T-helper 1 cell treated with Interleukin-12 subunit alpha and Interleukin-12 subunit beta and Interleukin-4 antibody, amounts not matched to agents 30 ng/mL and 1 ng/mL, for 36 hours (primary cell): ENCODE data around the gene ST3GAL3. TPM values are rescaled to one million over a fixed set of nuclear protein-coding genes. Genes with fewer than 3 reads are reported as not detected.

Experiments
- intact Hi-C: fragments of 100-400 bp; cut with micrococcal nuclease; formaldehyde crosslinking; loops from one replicate; pipeline ENCODE4 v1.15.1; 2024
- total RNA-seq: library from RNA; stranded (reverse); gene quantifications from 2 replicates; pipeline ENCODE4 v1.2.3, GENCODE V29; 2022

The ST3GAL3 gene, protein sequence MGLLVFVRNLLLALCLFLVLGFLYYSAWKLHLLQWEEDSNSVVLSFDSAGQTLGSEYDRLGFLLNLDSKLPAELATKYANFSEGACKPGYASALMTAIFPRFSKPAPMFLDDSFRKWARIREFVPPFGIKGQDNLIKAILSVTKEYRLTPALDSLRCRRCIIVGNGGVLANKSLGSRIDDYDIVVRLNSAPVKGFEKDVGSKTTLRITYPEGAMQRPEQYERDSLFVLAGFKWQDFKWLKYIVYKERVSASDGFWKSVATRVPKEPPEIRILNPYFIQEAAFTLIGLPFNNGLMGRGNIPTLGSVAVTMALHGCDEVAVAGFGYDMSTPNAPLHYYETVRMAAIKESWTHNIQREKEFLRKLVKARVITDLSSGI
- 18.5 and 22.4 TPM in 2 replicates for total RNA-seq

DNA sequence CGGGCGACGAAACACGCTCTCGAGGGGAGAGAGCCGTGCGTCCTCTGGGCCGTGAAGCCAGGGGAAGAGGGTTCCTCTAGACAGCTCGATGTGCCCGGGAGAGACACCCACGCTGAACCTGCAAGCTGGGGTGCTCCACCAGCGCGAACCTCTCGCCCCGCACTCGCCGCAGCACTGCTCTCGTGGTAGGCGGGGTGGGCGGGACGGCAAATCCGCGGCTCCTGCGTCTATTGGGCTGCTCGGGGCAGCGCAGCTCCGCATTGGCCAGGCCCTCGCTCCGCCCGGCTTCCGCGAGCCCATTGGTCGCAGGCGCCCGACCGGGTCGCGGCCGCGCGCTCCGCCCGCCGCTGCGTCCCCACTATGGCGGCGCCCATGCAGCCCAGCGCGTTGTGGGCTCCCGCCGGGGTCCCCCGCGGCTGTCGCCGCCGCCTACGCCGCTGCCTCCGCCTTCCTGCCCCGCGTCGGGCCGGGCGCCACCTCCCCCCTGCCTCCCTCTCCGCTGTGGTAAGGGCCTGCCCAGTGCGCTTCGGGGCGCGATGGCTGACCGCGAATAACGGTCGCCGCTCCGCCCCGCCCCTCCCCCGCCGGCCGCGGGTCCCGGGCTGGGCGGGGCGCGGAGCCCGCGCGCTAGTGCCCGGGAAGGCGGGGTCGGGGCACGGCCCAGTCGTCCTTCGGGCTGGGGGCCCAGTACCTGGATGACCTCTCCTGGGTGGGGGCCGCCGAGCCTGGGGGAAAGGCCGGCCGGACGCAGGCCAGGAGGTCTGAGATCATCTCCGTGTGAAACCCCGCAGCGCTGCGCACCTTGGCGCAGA is at the start of gene ST3GAL3:
TSS of gene ST3GAL3 (plus strand) at position 347 of the 812 bp plus-strand sequence. CDS start 28,727 bp downstream, outside the sequence.
- intact Hi-C loops, result loop anchor here (1.0 to 5.0 kb wide), 13 partner anchors 57 to 965 kb away; partner anchors contain the start of genes ARMH1, ATP6V0B, C1orf50 and CCDC24

DNA sequence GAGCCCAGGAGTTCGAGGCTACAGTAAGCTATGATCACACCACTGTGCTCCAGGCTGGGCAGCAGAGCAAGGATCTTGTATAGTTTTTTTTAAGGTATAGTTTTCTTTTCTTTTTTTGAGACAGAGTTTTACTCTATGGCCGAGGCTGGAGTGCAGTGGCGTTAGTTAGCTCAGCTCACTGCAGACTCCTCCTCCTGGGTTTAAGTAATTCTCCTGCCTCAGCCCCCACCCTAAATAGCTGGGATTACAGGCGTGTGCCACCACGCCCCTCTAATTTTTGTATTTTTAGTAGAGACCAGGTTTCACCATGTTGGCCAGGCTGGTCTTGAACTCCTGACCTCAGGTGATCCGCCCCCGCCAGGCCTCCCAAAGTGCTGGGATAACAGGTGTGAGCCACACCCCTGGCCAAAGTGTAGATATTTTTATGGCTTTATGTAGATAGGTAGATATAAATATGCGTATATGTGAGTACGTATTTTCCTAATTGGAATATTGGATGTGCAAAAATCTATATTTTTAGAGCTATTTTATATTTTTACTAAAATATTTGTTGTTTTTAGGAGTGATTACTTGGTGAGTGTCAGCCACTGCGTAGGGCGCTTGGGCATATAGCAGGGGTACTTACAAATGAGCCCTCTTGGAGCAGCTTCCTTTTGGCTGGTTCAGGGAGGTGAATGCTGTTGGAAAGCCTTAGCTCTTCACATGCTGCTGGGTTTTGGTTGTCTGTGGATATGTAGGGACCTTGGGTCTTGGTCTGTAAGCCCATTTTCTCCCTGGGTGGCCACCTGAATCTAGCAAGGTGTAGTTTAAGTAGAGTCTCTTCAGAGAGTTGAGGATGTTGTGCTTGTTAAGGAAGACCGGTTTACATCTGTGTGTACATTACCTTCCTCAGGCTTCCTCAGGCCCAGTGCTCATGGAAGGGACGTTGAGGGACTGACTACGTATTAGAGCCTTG is 47.8 kb upstream of the ST3GAL3 start:
- intact Hi-C loops, result loop anchor here (10.0 kb wide), 1 partner anchor 735 kb away; no protein-coding TSS in a partner anchor

DNA sequence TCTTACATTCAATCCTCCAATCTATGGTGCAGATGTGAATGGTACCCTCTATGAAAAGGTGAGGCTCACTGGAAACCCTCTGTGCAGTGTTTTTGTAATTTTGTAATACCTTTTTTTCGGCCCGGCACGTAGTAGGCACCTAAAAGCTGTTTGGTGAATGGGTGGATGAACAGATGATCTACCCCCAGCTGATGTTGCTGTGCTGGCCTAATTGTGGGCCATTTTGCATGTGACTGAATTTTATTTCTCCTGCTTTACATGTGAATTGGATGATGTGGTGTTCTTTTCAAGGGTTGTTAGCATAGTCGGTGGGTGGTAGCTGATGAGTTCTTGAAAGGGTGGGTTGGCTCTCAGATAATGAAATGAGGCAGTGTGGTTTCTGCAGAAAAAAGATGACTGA is 47.0 kb upstream of the ST3GAL3 start:
- intact Hi-C loops, result no loop called here

DNA sequence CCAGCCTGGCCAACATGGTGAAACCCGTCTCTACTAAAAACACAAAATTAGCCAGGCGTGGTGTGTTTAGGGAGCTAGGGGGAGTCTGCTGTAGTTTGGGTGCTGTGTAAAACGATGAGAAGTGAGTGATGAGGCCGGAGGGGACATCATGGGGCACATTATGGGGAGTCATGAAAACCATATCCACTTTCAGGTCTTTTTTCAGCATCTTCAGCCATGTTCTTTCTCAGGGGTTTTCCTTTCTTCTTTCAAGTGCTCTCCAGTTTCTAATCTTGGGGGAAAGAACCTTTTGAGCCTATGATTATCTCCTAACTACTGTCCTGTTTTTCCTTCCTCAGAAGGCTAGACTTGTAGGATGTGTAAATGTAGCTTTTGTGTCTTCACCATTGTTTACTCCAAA is 43.0 kb upstream of the ST3GAL3 start:
- intact Hi-C loops, result no loop called here

DNA sequence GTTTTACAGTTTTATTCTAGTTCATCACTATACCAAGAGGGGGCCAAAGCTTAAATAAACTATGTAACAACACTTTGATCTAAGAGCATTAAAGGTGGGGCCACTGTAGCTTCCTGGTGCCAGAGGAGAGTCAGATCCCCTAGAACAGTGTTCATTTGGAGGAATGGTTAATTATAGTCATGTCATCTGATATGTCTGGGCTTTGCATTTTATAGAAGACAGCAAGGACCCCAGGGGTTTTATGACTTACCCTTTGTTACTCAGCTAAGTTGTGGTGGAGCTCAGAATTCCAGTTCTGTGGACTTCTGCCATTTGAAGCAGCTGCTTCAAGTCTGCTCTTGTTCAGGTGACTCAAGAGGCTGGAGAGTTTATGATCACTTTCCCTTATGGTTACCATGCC is 40.7 kb upstream of the ST3GAL3 start:
- intact Hi-C loops, result no loop called here

DNA sequence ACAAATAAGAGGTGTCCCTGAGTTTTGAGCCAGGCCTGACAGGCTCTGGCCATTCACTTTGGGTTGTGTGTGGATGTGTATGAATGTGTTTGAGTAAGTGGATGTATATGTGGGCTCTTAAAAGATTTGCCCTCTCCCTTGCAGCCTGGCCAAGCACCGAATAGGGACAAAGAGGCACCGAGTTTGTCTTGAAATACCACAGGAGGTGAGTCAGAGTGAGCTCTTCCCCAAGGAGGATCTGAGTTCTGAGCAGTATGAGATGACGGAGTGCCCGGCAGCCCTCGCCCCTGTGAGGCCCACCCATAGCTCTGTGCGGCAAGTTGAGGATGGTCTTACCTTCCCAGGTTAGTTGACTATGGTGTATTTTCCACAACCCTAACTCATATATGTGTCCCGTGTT is 38.4 kb upstream of the ST3GAL3 start:
- intact Hi-C loops, result no loop called here

DNA sequence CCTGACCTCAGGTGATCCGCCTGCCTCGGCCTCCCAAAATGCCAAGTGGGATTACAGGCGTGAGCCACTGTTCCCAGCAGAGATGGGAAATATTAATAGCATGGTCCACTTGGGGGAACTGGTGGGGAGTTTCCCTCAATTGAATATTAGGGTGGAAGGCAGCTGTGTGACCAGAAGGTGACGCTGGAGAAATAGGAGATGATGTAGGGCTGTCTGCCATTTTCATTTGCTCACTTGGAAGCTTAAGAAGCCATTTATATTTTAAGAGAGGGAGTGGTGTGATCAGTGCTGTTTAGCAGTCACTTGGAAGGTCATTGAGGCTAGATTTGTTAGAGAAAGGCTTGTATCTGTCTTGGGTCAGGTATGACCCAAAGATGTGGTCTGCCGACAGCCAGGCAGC is 37.5 kb upstream of the ST3GAL3 start:
- intact Hi-C loops, result no loop called here

DNA sequence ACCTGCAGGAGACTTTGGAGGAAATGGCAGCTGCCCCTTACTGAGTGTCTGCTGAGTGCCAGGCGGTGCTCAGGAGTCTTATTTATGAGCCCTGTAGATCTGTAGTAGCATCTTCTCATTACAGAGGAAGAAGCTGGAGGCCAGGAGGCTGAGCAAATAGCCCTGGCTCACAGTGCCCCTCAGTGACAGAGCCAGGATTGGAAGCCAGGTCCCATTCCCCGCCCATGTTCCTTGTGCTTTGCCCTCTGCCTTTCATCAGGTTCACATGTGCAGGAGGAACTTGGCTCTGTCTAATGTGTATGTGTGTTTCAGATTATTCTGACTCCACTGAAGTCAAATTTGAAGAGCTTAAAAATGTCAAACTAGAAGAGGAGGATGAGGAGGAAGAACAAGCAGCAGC is 36.1 kb upstream of the ST3GAL3 start:
- intact Hi-C loops, result no loop called here

DNA sequence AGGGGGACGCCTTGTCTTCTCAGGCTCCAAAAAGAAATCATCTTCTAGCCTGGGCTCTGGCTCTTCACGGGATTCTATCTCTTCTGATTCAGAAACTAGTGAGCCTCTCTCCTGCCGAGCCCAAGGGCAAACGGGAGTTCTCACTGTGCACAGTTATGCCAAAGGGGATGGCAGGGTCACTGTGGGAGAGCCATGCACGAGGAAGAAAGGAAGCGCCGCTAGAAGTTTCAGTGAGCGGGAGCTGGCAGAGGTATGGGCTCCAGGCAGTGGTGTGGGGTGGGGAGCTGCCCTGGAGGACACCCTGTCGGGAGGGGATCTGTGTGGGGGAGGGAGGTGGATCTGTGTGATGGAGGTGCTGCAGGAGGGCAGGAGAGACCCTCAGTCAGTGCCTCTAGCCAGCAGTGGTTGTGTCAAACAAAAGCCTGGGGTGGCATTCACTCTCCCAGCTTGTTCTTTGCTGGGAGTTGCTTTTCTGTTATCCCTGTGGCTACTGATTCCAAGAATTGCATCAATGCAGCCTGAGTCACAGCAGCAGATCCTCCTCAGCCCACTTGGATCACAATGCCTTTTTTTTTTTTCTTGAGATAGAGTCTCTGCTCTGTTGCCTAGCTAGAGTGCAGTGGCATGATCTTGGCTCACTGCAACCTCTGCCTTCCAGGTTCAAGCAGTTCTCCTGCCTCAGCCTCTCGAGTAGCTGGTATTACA is 35.6 kb upstream of the ST3GAL3 start:
- intact Hi-C loops, result no loop called here

DNA sequence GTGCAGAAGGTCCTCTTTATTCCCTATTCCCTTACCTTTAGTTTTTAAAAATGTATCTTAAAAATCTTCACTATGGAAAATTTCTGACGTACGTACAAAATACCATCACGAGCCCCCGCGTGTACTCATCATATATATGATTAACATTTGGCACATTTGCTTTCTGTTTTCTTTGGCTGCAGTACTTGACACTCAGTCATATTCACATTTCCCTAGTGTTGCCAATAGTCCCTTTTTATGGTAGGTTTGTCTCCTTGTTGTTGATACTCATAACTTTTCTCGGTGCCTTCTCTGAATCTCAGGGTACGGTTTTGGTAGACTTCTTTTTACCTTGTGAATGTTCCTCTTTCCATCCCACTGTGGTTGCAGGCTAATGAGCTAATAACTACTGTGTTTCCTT is 34.1 kb upstream of the ST3GAL3 start:
- intact Hi-C loops, result no loop called here

DNA sequence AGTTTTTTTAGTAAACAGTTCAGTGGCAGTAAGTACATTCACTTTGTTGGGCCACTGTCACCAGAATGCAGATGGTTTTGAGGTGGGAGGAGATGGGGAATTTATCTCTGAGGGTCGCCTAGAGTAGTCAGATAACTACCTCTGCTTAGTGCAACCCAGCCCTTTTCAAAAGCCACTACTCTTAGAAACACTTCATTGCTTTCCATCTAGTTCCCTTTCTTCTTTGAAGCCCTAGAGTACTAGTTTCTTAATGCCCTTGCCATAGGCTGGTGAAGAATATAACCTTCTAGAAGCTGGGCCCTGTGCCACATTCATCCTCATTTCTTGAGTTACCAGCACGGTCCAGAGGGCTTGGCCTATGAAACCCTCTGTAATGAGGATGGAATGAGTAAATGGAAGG is 28.4 kb upstream of the ST3GAL3 start:
- intact Hi-C loops, result no loop called here

DNA sequence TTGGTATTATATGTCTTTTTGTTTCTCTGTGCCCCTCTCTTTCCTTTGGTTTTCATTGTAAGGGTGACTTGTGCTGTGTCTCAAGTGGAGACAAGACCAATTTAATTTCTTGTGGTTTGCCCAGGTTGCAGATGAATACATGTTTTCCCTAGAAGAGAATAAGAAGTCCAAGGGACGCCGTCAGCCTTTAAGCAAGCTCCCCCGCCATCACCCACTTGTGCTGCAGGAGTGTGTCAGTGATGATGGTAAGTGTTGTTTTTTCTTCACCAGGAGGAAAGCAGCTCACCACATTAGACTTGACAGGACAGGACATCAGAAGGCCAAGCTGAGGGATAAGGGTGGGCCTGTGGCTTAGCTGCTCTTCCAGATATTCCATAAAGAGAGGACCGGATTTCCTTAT is 23.8 kb upstream of the ST3GAL3 start:
- intact Hi-C loops, result no loop called here

DNA sequence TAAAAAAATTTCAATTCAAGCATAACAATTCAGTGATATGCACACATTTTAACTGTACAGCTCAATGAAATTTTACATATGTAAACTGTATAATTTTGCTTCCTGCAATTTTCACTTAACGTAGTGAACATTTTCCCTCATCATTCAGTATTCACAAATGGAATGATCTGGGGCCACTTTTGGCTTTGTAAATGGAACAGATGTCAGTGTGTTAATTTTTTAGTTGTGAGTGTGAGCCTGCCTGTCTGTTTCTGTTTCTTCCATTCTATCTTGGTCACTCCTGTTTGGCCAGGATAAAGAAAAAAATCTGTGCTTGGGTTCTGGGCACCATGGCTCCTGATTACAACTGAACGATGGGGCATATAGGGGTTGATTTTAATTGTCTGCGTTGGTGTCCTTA is 20.5 kb upstream of the ST3GAL3 start:
- intact Hi-C loops, result no loop called here

DNA sequence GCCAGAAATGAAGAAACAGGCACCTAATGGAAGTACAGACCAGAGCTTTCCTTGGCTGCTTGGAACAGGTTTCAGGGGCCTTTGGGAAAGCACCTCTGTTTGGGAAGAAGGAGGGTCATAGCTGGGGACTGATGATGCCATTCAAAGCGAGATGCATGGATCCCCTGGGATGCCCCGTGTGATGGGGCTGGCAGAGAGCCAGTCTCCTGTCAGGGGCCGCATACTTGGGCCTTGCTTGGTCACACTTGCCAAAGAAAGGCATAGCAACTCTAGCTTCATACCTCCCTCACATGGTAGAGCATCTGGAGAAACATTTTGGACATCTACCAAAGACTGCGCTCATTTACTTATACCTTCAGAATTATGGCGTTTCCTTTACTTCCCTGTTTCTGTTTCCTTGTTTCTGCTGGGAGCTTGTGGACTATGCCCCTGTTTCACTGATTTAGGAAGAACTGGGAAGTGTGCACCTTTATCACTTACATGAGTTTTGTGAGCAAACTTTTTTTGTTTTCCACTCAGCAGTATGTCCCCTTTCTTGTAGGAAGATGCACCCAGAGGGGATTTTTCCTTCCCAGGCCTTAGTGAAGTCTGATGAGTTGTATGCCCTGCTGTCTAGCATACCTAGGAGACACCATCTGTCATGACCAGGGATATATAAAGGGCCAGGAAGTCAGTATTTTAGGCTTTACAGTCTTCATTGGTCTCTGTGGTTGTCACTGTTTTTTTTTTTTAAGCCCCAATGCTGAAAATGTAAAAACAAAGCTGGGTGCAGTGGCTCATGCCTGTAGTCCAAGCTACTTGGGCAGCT is 19.8 kb upstream of the ST3GAL3 start:
- intact Hi-C loops, result no loop called here

DNA sequence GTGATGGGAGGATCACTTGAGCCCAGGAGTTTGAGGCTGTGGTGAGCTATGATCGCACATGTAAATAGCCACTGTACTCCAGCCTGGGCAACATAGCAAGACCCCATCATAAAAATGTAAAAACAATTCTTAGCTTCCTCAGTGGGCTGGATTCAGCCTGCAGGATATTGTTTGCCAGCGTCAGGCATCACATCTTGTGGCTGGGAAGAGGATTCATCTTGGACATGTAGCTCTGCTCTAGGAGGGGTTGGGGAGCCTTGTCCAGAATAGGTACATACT is 19.3 kb upstream of the ST3GAL3 start:
- intact Hi-C loops, result no loop called here

DNA sequence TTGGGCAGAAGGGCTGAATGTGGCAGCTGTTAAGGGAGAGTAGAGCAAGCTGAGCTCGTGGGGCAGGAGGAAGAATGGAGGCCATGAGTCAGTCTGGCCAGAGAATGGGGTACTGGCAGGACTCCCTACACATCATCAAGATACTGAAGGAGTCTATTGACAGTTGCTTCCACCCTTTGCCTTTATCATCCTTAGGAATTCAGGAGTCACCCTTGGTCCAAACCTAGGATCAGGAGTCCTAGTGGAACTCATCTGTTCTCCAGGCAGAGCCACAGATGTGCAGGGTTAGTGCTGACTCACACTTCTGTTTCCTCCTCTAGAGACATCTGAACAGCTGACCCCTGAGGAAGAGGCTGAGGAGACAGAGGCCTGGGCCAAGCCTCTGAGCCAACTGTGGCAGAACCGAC is 18.7 kb upstream of the ST3GAL3 start:
- intact Hi-C loops, result no loop called here

DNA sequence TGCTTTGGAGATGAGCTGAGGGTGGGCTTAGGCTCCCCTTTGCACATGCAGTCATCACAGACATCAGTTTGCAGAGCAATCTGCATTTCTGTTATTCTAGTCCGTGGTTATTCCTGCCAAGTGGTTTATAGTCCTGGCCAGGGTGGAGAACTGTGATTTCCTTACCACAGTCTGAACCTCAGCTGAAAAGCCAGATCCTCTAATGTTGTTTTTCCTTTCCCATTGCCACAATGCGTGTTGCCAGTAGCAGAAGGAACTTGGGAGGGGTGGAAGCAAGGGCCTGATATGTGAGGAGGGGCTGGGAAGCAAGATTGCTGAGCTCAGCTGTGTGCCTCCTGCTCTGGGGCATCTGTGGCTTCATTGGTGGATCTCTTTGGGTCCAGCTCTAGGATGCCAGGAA is 18.0 kb upstream of the ST3GAL3 start:
- intact Hi-C loops, result no loop called here

DNA sequence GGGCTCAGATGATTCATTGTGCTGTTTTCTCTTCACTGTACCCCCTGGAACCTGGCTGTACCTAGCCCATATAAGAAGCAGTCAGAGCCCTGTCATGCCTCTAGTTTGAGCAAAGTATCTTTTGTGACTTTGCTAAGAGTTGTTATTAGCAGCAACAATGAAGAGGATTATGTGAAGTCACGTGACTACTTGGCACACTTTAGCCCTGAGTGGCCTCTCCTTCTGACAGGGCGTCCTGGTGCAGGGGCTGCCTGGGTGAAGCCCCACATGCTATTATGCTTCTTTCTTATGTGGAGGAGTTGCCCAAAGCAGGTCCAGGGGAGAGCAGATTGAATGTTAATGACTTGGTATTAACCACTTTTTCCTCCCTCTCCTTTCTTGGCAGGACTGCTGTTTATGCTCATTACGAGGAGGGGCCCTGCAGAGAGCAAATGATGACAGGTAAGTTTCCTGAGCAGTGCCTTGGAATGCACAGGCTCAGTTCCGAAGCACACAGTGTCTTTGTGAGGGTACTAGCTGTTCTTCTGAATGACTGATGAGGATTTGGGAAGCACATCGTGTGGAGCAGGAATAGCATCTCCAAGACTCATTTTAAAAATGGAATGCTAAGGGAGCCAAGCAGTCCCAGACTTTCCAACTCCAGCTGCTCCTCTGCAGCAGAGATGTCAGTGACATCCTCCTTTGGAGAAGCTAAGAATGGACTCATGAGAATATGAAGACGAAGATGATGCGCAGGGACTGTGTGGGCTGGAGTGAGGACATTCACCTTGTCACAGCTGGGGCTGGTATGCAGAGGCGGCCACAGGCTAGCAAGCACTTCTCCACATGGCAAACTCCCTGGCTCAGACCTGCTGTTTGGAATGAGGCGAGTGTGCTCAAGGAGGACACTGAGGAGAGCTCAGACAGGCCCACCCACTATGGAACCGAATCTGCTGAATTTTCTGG is 15.2 kb upstream of the ST3GAL3 start:
- intact Hi-C loops, result no loop called here

DNA sequence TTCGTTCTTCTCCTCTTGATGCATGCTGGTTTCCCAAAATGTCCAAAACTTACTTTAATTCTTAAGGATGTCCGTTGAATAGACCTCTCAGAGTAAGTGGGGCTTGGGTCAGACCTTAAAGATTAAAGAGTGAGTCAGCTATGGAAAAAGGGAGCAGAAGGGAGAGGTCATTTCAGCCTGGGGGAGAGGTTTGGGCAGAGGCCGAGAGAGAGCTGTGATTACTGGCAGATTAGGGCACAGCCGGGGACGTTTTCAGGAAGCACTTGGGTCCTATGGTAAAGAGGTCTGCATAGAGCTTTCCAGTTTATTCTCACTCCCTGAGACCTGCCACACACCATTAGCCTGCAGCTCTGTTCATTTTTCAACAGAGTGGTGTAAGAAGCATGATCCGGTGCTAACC is 14.0 kb upstream of the ST3GAL3 start:
- intact Hi-C loops, result no loop called here
